Activated gamma-delta T cell treated with anti-CD3 and anti-CD28 coated beads, Interleukin-2, amount 50 U/mL, for 16 hours (primary cell): ENCODE results near the gene MAEA.

Source experiments
- DNase-seq: peaks from one replicate; pipeline ENCODE4 v3.0.0-alpha.2; 2020; ENCODE audit warnings: low read depth

MAEA gene

DNA sequence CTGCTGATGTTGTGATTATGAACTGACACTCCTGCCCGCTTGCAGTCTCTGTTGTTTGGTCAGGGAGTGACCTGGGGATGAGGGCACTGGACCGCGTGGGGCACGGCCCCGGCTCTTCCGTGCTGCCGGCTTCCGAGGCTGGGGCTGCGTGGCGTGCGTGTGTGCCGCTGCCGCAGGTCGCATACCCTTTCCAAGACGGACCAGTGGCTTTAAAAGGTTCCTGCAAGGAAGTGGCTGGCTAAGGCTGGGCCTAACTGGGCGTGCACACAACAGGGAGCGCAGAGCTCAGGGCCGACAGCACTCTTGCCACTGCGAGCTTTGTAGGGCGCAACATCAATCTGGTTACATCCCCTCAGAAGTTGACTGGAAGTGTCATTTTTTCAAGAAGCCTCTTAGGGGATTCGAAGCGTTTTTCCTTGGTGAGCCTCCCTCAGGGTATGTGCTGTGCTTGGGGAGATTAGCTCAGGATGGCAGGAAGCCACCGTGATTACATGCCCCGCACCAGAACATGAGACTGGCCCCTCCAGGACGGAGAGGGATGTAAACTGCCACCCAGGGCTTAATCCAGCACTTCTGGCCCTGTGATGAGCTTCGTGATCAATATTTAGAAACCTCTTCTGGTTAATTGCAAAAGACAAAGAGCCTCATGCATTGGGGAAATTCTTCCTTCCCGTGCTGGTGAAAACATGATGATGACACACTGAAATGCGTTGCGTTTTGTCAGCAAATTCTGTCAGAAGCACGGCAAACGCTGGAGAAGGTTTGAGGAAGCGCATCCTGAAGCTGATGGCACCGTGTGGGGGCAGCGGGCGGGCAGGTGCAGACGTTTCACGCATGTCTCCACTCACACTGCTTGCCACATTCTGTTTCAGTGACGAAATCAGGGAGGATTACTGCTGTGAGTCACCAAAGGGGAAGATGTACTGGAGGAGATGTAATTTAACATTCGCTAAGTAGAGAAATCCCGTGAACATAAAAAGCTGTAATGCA lies 11.1 kb downstream of the MAEA start:
- DNase-seq = no peak

DNA sequence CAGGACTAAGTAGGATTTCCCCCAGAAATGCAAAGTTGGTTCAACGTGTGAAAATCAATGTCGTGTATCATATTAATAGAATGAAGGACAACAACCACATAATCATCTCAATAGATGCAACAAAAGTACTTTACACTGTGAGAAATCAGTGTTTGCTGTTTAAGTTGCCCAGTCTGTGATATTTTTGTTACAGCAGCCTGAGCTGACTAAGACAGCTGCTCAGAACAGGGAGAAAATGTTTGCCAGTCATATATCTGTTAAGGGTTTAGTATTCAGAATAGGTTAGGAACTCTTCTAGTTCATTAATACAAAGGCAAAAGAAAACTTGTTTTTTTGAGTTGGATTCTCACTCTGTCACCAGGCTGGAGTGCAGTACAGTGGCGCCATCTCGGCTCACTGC lies 12.5 kb downstream of the MAEA start:
- no peak for DNase-seq

DNA sequence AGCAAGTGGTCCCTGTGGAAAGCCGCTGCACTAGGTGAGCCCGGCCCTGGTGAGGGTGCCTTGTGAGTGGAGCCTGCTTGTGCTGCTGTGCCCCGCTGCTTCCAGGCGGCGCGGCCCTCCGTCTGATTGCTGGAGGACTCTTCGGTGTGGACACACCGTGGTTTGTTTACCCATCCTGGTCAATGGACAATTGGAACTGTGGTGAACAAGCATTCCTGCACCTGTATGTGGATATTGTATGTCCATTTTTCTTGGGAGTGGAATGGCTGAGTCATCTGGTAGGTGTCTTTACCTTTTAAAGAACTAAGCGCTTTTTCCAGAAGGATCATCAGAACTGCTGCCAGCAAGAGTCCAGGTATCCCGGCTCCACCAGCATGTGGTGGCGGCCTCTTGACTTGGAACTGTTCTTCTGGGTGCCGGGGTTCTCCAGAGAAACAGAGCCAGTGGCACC lies 15.6 kb downstream of the MAEA start:
- DNase-seq = no peak

DNA sequence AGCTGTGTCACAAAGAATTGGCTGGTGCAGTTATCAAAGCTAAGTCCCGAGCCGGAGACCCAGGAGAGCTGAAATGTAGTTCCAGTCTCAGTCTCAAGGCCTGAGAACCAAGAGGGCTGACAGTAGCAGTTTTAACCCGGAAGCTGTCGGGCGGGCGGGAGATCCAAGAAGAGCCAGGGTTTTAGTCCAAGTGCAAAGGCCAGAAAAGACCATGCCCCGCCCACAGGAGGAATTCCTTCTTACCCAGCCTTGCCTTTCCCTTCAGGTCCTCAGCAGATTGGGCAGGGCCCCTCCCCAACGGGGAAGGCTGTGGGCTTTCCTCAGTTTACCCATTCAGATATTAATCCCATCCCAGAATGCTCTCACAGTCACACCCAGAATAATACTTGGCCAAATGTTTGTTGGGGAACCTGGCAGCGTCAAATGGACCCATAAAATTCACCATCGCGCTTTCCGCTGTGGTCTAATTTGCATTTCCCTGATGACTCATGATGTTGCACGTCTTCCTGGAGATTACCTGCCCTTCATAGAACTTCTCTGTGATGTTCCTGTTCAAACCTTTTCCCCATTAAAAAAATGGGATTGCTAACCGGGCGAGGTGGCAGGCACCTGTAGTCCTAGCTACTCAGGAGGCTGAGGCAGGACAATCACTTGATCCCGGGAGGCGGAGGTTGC lies 16.2 kb downstream of the MAEA start:
- DNase-seq = no peak

DNA sequence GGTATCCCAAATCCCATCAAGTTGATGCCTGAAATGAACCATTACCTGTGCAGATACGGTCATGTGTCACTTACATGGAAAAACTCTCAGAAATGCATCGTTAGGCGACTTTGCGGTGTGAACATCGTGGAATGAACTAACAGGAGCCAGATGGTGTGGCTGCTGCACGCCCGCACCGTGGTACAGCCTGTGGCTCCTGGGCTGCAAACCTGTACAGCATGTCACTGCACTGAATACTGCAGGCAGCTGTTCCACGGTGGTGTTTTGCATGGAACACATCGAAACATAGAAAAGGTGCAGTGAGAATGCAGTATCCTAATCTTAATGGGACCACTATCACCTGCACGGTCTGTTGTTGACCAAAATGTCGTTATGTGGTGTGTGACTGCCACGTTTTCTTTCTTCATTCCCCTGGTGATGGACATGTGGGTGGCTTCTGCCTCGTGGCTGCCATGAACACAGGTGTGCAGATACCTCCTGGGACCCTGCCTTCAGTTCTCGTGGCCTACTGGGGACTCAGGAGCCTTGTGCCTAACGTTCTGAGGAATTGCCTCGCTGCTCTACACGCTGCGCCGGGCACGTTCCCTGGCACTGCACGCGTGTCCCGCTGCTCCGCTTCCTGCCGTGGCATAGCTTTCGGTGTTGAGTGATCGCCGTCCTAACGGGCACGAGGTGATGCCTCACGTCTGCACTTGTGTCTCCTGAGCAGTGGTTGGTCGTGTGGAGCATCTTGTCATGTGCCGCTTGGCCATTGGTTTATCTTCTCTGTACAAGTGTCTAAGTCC lies 18.5 kb downstream of the MAEA start:
- no peak for DNase-seq

DNA sequence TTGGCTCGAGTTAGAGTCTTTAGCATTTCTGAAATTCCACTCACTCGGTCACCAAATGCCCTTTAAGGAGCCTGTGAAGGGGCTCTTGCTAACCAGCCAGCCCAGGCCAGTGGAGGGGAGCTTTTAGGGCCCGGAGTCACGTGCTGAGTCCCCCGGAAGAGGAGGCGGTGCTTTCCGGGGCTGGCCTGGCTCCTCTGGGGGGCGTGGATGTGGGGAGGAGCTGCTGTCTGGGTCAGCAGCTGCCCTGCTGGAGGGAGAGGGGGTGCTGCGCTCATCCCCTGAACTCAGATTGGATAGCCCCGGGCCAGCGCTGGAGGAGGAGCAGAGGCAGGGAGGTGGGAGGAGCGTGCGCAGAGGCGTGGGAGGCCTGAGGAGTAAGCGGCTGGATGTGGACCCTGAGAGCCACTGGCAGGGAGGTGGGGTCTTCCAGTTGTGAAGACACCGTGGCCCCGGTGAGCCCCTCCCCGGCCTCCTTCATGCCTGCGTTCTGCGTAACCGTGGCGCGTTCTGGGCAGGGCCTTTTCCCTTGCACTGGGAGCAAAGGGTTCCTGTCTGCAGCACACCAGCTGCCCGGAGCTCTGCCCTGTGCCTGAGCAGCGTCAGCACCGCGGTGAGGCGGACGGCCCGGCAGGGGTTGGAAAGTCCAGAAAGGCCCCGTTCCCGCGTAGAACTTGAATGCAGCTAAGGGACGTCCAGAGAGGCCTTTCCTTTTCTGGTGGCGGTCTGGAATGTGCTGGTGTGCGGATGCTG lies 19.7 kb downstream of the MAEA start:
- DNase-seq = peak; percentile 41

DNA sequence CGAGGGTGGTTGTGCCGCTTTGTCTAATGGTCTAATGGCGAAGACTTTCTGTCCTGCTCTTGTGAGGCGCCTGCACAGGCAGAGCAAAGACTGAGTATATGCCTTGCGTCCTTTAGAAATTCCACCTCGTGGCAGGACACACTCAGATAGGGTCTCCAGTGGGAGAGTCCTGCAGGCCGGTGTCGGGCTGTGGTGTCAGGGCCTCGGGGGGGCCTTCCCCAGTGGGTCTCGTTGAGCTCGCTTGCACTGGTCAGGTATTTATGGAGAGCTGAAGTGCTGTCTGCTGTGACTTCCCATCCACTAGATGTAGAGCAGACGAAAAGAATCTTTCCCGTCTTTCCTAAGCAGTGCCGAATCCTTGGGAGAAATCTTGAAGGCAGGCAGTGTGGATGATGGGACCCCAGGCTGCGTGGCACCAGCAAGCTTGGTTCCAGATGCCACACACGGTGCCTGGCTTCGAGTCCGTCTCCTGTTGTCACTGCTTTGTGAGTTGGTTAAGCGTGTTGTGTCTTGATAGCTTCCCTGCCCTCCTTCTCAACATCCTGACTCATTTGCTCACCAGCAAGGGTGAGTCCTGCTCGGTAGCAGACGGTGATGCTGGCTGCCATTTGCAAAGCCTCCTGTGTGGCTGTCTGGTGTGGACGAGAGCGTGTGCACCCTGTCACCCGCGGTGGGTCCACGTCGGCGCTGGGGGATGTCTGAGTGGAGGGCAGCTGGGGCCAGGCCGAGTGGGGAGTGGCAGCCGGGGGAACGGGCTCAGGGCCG lies 20.5 kb downstream of the MAEA start:
- DNase-seq = no peak

DNA sequence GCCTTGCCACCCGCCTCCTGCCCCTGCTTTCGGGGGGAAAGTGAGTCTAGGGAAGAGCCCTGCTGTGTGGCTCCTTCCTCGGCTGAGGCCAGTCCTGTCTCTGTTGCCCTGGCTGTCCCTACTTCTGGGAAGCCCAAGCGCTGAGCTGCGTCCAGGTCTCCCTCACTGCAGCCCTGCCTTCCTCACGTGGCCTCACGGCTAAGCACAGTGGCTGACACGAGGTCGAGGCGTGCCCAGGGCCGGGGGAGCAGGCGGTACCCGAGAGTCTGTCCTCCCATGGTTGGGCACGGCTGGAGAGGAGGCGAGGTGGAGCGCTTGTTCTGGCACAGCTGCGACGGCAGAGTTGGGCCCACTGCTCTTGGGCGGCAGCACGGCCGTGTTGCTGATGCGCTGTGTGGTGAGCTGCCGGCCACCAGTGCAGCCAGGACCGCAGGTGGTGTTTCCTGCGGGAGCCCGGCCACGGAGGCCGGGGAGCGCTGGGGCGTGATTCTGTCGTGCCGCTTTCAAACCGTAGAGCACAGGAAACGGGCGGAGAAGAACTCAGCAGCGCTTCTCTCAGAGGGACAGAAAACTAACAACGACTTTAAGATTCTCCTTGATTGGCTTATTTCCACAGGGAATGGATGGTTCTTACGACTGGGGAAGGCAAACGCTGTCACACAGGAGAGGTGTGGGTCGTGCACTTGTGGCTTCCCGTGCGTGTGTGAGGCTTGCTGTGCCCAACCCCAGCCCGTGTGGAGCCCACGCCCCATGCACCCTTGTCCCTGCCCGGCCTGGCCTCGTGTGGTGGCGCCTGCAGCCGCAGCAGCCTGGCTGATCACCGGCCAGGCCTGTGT lies 21.3 kb downstream of the MAEA start:
- DNase-seq = no peak

DNA sequence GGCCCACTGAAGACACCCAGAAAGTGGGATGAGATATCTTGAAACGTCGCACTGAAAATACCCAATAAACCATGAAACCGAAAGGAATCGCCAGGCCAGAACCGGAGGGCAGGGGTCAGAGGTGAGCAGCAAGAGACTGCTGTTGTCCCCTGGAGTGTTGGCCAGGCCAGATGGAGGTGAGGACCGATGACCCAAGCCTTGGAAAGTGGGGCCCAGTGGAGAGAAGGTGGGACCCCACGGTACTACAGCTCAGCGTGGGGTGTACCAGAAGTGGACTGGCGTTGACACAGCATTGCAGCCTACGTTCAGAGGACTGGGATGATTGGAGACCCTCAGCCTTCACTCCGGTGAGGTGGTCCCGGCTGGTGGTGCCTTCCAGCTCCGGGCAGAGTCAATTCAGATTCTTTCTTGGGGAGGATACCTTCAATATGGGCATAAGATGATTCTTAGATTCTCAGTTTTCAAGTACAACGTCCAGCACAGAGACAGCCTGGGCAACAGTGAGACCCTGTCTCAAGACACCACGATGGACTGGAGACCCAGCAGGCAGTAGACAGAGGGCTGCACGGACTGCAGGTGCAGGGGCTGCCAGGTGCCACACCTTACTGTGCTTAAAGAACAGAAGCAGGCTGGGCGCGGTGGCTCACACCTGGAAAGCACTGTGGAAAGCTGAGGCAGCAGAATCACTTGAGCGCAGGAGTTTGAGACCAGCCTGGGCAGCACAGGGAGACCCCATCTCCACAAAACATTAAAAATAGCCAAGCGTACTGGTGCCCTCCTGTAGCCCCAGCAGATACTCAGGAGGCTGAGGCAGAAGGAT lies 23.3 kb downstream of the MAEA start:
- DNase-seq = no peak

DNA sequence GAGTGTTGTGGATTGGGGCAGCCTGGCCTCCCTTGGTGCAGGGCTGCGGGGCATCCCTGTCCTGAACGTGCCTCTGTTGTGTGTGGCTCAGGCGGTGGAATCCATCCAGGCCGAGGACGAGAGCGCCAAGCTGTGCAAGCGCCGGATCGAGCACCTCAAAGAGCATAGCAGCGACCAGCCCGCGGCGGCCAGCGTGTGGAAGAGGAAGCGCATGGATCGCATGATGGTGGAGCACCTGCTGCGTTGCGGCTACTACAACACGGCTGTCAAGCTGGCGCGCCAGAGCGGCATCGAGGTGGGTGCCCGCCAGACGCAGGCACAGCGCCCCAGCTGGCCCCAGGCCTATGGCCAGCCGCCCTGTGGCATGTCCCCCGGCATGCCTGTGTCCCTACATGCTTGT lies 25.6 kb downstream of the MAEA start:
- no peak for DNase-seq

DNA sequence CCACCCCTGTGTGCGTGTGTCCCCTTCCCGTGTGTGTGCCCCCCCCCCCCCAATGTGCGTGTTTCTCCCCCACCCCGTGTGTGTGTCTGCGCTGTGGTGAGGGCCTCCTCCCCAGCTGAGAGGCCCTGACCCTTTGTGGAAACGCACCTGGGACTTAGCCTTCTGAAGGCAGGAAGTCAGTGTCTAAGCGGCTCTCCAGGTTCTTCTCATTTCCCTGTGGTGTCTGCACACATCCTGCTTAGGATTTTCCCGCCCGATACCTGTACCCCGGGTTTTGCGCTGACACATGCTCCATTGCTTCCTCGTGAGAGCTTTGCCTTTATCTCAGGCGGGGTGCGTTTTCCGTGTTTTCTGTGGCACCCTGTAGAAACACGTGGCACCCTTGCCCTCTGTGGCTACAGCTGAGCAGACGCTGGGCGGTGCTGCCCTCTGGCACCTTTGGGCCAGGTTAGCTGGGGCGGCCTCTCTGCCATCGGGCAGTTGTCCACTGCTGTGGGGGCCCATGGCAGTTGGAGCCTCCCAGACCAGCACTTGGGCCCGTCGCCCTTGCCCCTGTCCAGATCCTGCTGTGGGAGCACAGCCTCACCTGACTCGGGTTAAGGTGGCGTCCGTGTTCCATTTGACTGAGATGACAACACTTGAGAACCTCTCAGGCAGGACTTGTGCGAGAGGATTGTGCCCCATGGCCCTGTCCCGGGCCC lies 26.3 kb downstream of the MAEA start:
- no peak for DNase-seq

DNA sequence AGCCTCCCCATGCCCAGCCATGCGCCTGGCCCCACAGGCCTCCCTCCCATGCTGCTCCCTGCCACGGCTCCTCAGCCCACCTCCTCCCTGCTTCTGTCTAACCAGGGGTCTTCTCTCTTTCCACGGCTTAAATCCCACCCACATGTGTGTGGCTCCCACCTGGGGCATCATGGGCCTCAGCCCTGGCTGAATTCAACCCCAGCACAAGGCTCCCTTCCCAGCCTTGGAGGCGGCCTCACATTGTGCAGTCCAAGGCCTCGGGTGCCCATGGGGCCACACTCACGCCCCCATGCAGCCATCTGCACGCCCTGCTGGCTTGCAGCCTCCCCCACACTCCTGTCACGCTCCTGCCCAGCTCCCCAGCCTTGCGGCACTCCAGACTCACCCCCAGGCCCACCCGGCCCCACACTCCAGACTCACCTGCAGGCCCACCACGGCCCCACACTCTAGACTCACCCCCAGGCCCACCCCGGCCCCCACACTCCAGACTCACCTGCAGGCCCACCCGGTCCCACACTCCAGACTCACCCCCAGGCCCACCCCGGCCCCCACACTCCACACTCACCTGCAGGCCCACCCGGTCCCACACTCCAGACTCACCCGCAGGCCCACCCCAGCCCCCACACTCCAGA lies 27.0 kb downstream of the MAEA start:
- no peak for DNase-seq

DNA sequence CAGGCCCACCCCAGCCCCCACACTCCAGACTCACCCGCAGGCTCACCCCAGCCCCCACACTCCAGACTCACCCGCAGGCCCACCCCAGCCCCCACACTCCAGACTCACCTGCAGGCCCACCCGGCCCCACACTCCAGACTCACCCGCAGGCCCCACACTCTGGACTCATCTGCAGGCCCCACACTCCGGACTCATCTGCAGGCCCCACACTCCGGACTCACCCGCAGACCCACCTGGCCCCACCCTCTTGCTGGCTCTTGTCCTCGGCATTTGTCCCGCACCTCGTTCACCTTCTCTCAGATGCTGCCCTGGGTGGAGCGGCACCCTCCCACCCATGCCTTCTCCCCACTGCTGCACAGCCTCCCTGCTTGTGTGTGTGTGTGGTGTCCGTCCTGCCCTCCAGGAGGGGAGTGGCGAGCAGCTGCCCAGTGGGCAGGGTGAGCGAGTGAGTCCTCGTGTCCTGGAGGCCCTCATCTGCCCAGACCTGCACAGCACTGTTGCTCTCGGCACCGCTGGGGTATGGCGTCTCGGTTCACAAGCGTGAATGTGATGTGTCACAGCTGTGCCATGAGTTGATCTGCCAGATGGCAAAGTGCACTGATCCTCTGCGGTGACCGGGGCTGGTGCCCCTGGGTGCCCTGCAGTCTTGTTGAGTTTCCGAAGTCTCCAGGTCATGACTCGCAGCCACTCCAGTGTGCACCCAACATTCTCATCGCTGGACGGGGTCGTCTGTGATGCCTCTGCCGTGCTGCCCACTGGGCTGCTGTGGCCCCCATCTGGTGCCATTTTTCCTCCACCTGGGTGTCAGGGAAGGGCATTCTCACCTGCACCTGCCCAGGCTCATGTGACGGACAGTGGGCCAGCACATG lies 27.7 kb downstream of the MAEA start:
- DNase-seq = no peak

DNA sequence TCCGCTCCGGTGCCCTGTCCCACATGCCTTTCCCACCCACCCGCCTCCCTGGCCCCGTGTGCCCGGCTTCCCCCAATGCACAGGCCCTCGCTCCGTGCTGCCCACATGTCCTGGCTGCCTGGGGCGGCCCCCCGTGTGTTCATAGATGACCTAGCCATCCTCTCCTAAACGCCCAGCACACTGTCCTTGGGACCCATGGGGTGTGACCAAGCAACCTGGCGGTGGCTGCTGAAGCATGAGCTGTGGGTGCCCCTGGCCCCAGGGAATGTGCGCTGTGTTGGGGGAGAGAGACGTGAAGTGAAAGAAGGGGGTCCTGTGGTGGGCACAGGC lies 28.3 kb downstream of the MAEA start:
- DNase-seq = no peak

DNA sequence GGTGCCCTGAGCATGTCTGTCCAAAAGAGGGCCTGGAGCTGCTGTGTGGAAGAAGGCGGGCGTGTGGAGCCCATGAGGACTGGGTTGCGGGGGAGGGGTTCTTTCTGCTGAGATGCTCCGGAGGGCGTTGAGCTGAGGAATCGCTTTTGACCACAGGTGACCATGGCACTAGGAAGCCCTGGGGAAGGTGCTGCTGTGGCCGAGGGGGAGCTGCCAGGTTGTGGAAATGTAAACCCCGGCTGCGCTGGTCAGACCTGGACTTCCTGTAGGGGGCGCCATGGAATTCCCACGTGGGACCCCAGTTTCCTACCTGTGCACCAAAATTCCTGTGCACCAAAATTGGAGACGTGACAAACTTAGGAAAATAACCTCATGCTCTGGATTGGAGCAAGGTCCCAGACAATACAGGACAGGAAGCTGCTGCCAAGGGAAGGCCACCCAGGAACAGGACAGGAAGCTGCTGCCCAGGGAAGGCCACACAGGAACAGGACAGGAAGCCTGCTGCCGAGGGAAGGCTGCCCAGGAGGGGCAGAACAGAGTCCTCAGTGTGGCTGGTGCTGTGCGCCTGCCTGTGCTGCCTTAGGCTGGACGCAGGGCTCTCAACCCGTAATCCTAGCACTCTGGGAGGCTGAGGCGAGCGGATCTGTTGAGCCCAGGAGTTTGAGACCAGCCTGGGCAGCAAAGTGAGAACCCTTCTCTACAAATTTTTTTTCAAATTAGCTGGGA lies 29.0 kb downstream of the MAEA start:
- no peak for DNase-seq

DNA sequence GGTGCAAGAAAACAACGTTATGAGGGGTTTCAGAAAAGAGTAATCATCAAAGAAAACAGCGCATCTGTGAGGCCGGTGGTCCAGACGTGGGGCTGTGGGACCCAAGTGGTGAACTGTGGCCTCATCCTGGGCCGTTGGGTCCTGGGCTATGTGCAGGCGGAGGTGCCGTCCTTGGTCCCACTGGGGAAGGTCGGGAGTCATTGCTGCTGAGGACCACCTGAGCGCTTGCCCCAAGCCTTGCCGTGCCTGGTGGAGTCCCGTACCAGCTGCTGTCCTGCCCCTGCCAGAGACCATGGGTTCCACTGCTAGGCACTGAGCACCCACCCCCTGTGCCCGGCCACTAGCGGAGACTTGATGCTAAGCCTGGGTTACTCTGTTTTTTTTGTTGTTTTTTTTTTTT lies 31.8 kb downstream of the MAEA start:
- DNase-seq = no peak
